Skeletal muscle tissue (tissue), 5 donors: Measurements from ENCODE around the gene DPEP2. TPM values are rescaled to one million over a fixed set of nuclear protein-coding genes. Genes with fewer than 3 reads are reported as not detected.
A peak's percentile ranks its signal among the peaks of the same experiment; 100 is the strongest.
"Not testable (repeated sequence)": the region's sequence is repeated elsewhere in the genome, so short reads cannot be mapped to it uniquely, and the experiment has no call there.

Source experiments
- H3K27ac ChIP-seq: one replicate; pipeline ENCODE4 v1.7.0; 2013; ENCODE audit warnings: mild to moderate bottlenecking, low read depth, low read length, inconsistent platforms
- H3K27me3 ChIP-seq, 3 donors: one replicate each; pipeline ENCODE4 v1.7.0; 2013; ENCODE audit warnings: low read length in 3 of 3; ENCODE audit not compliant: control insufficient read depth in 3 of 3, insufficient read depth in 3 of 3
- H3K36me3 ChIP-seq, 3 donors: one replicate each; pipeline ENCODE4 v1.7.0; 2013; ENCODE audit warnings: low read length in 3 of 3; ENCODE audit not compliant: control insufficient read depth in 3 of 3, insufficient read depth in 3 of 3
- H3K4me1 ChIP-seq, 3 donors: one replicate each; pipeline ENCODE4 v1.7.0; 2013; ENCODE audit warnings: low read length in 3 of 3, mild to moderate bottlenecking in 3 of 3; ENCODE audit not compliant: control insufficient read depth in 3 of 3, insufficient read depth in 3 of 3
- H3K4me3 ChIP-seq, 3 donors: one replicate each; pipeline ENCODE4 v1.7.0; 2013; ENCODE audit warnings: low read length in 3 of 3
- H3K9ac ChIP-seq, 3 donors: one replicate each; pipeline ENCODE4 v1.7.0; 2013; ENCODE audit warnings: low read length in 3 of 3, mild to moderate bottlenecking in 3 of 3, moderate library complexity in 2 of 3, low read depth in 1 of 3
- H3K9me3 ChIP-seq, 3 donors: one replicate each; pipeline ENCODE4 v1.7.0; 2013; ENCODE audit warnings: low read length in 3 of 3; ENCODE audit not compliant: control insufficient read depth in 3 of 3
- small RNA-seq: library from RNA; depleted of rRNA; stranded (forward); fragments of <200 nt; gene quantifications from one replicate; pipeline ENCODE3, GENCODE V24; 2014
- total RNA-seq: library from RNA; depleted of rRNA; stranded (reverse); fragments of >200 nt; gene quantifications from one replicate; pipeline ENCODE4 v1.2.3, GENCODE V29; 2014
- donor health status: Osteomylitis.

The DPEP2 gene
- total RNA-seq, 1 donor from 2014 or later, result 1.0 TPM

- H3K36me3 ChIP-seq, result peaks cover 35 to 60% (median 42%) of the 10 kb centered on the region in 3 donors
Observed at GRCh38 chr16:67941469-67942199, 57.6 kb downstream of the DPEP2 start.

DNA sequence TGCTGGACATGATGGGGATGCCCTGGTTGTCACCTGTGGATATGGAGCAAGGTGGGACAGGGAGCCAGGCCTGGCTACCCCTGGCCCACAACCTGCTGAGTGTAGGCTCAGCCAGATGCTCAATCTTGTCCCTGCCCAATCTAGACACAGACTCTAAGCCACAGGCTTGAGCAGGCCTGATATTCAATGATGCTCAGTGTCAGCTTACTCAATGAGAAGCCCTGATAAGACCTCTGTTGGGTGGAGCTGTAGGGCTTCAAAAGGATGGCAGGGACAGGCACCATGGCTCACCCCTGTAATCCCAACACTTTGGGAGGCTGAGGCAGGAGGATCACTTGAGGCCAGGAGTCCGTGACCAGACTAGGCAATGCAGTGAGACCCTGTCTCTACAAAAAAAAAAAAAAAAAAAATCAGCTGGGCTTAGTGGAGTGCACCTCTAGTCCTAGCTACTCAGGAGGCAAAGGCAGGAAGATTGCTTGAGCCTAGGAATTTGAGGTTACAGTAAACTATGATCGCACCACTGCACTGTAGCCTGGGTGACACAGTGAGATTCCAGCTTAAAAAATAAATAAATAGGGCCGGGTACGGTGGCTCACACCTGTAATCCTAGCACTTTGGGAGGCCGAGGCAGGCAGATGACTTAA, 58.7 kb downstream of the DPEP2 start:
- peaks cover 39 to 49% (median 44%) of the 10 kb centered on the region in 3 donors for H3K4me1 ChIP-seq

More at GRCh38 chr16:67941469-67942199, 57.6 kb downstream of the DPEP2 start:
- Histone ChIP-seq H3K9ac (no peak overlapping the region), H3K4me1 (peaks cover 37 to 55% (median 50%) of the 10 kb centered on the region in 3 donors), H3K9me3 (no peaks in the 10 kb centered on the region), H3K4me3 (no peak overlapping the region), H3K27ac (no peak overlapping the region), H3K27me3 (no peaks in the 10 kb centered on the region)

GRCh38 chr16:67939507-67940445, 59.5 kb downstream of the DPEP2 start:
- peaks cover 40 to 49% (median 43%) of the 10 kb centered on the region in 3 donors for H3K4me1 ChIP-seq

More for the DNA sequence above, 58.7 kb downstream of the DPEP2 start:
- Histone ChIP-seq H3K27ac (no peak overlapping the region), H3K9me3 (no peaks in the 10 kb centered on the region), H3K9ac (no peak overlapping the region), H3K4me3 (no peak overlapping the region), H3K36me3 (peaks cover 24 to 50% (median 31%) of the 10 kb centered on the region in 3 donors), H3K27me3 (no peaks in the 10 kb centered on the region)

DNA sequence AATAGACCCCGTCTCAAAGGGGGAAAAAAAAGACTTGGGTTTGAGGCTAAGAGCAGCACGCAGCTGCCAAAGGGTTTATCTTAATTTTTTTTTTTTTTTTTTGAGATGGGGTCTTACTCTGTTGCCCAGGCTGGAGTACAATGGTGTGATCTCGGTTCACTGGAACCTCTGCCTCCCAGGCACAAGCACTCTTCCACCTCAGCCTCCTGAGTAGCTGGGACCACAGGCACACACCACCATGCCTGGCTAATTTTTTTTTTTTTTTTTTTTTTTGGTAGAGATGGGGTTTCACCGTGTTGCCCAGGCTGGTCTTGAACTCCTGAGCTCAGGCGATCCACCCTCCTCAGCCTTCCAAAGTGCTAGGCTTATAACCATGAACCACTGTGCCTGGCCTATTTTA, 61.6 kb downstream of the DPEP2 start:
- Histone ChIP-seq H3K36me3 (peaks cover 15 to 28% (median 17%) of the 10 kb centered on the region in 3 donors), H3K4me1 (peaks cover 31 to 42% (median 38%) of the 10 kb centered on the region in 3 donors)
- H3K27ac ChIP-seq, H3K4me3 ChIP-seq, H3K9ac ChIP-seq, H3K9me3 ChIP-seq, H3K27me3 ChIP-seq: not testable (repeated sequence)

More at GRCh38 chr16:67939507-67940445, 59.5 kb downstream of the DPEP2 start:
- Histone ChIP-seq H3K9me3 (no peaks in the 10 kb centered on the region), H3K4me3 (no peak overlapping the region), H3K9ac (peak overlapping the region in 2 of 3 donors; percentile 10 to 45), H3K27me3 (no peaks in the 10 kb centered on the region), H3K36me3 (peaks cover 16 to 42% (median 23%) of the 10 kb centered on the region in 3 donors), H3K27ac (no peak overlapping the region)

Small RNA genes lying within 50 kb of the gene (small RNA-seq; reads per million reads assigned to genes)
- gene RNU6-359P, result not detected

Other genes starting within 250 kb of the DPEP2 start
- gene RANBP10, start 192.9 kb downstream of the DPEP2 start, total RNA-seq, result 4.7 TPM
- 0.52 TPM for gene TSNAXIP1, start 192.6 kb downstream of the DPEP2 start, total RNA-seq
- gene THAP11, start 157.2 kb downstream of the DPEP2 start, total RNA-seq, result 35.5 TPM
- gene NUTF2, start 152.6 kb downstream of the DPEP2 start, total RNA-seq, result 94.5 TPM
- 14.6 TPM for gene CENPT, start 151.8 kb downstream of the DPEP2 start, total RNA-seq
- 66.3 TPM for gene EDC4, start 126.4 kb downstream of the DPEP2 start, total RNA-seq
- 1.0 TPM for gene NRN1L, start 114.6 kb downstream of the DPEP2 start, total RNA-seq
- 9.9 TPM for gene PSKH1, start 106.2 kb downstream of the DPEP2 start, total RNA-seq
- gene CTRL, start 67.6 kb downstream of the DPEP2 start, total RNA-seq, result 1.0 TPM
- gene PSMB10, start 62.6 kb downstream of the DPEP2 start, total RNA-seq, result 28.7 TPM
- 4.2 TPM for gene LCAT, start 55.4 kb downstream of the DPEP2 start, total RNA-seq
- 27.1 TPM for gene SLC12A4, start 30.8 kb downstream of the DPEP2 start, total RNA-seq
- gene DPEP3, start 19.0 kb downstream of the DPEP2 start, total RNA-seq, result not detected
- gene DPEP2NB, start 16.4 kb upstream of the DPEP2 start, total RNA-seq, result not detected
- gene DDX28, start 23.7 kb upstream of the DPEP2 start, total RNA-seq, result 14.1 TPM
- 15.1 TPM for gene DUS2, start 23.8 kb upstream of the DPEP2 start, total RNA-seq
- gene NFATC3, start 85.9 kb upstream of the DPEP2 start, total RNA-seq, result 29.2 TPM
- not detected for gene ESRP2, start 236.6 kb upstream of the DPEP2 start, total RNA-seq
- 23.0 TPM for gene PLA2G15, start 245.9 kb upstream of the DPEP2 start, total RNA-seq